ENCODE data around the gene ELP6.

ELP6 gene

DNA sequence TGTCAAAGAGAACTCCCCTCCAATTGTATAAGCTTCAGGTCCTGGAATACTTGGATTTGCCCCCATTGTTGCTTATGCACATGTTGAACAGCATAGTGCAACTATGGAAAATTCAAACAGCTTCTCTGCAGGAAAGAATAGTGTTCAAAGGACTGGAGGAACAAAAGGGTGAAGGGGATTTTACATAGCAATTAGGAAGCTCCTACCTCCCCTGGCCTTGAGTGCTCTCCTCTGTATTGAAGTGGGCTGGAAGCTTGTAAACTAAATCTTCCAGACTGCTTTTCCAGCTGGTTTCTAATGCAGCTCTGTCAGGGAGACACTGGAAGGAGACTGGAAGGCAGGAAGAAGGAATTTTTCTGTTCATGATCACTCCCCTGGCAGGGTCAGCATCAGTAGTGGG is 7.2 kb upstream of the ELP6 start:
- H3K27me3 ChIP-seq (ENCODE audit: low read depth, low read length): no peaks in the 10 kb centered on the region
- H4K20me1 ChIP-seq (ENCODE audit: insufficient read depth, low read length): no peaks in the 10 kb centered on the region
- H3K4me3 ChIP-seq (ENCODE audit: low read length): no peak overlapping the region
- H3K27ac ChIP-seq (ENCODE audit: low read length): no peak overlapping the region
- no peak overlapping the region for H2AFZ ChIP-seq (ENCODE audit: low read depth, low read length)
- H3K79me2 ChIP-seq (ENCODE audit: low read length): no peaks in the 10 kb centered on the region
- no peak overlapping the region for H3K4me2 ChIP-seq (ENCODE audit: low read length)
- H3K9me3 ChIP-seq (ENCODE audit: insufficient read depth, low read length): no peaks in the 10 kb centered on the region
- H3K4me1 ChIP-seq (ENCODE audit: low read length): peaks cover 5% of the 10 kb centered on the region
- no peak overlapping the region for H3K9ac ChIP-seq (ENCODE audit: low read length)
- TF ChIP-seq CTCF (IDR thresholded peaks at IDR 0.05; ENCODE audit: low read depth, low read length) (no peak), EZH2phosphoT487 (IDR thresholded peaks at IDR 0.05; ENCODE audit: low read depth) (no peak)
- no peaks in the 10 kb centered on the region for H3K36me3 ChIP-seq (replicated peaks; ENCODE audit: low read depth, low read length)

GRCh38 chr3:47517937-47518336 is 4.4 kb upstream of the ELP6 start:
- Histone ChIP-seq H3K9me3 (ENCODE audit: insufficient read depth, low read length) (no peaks in the 10 kb centered on the region), H3K4me2 (ENCODE audit: low read length) (no peak overlapping the region), H3K27me3 (ENCODE audit: low read depth, low read length) (no peaks in the 10 kb centered on the region), H3K4me1 (ENCODE audit: low read length) (peaks cover 7% of the 10 kb centered on the region), H2AFZ (ENCODE audit: low read depth, low read length) (no peak overlapping the region), H3K79me2 (ENCODE audit: low read length) (peaks cover 2% of the 10 kb centered on the region; the same call in 1 of the 2 replicates), H3K36me3 (replicated peaks; ENCODE audit: low read depth, low read length) (no peaks in the 10 kb centered on the region), H3K4me3 (ENCODE audit: low read length) (no peak overlapping the region), H4K20me1 (ENCODE audit: insufficient read depth, low read length) (no peaks in the 10 kb centered on the region), H3K9ac (ENCODE audit: low read length) (no peak overlapping the region), H3K27ac (ENCODE audit: low read length) (no peak overlapping the region)
- no peak for TF ChIP-seq CTCF (IDR thresholded peaks at IDR 0.05; ENCODE audit: low read depth, low read length)
- no peak for TF ChIP-seq EZH2phosphoT487 (IDR thresholded peaks at IDR 0.05; ENCODE audit: low read depth)

DNA sequence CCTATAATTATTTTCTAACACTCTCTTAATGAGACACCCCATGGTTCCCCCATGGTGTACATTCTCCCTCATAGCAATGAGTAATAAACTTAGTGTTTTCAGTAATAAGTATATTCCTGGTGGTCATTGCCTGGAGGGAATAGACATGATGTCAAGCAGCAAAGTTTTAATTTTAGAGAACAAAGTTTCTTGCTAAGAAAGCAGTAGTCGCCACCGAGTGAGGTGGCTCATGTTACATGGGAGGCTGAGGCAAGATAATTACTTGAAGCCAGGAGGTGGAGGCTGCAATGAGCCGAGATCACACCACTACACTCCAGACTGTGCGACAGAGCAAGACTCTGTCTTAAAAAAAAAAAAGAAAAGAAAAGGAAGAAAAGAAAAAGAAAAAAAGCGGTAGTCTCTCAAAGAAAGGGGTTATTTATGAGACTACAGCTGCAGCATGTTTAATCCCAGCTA is 2.4 kb upstream of the ELP6 start:
- Histone ChIP-seq H3K79me2 (ENCODE audit: low read length) (peaks cover 22% of the 10 kb centered on the region), H3K9ac (ENCODE audit: low read length) (no peak overlapping the region), H3K36me3 (replicated peaks; ENCODE audit: low read depth, low read length) (peaks cover 7% of the 10 kb centered on the region), H2AFZ (ENCODE audit: low read depth, low read length) (peak overlapping the region; percentile 56), H4K20me1 (ENCODE audit: insufficient read depth, low read length) (no peaks in the 10 kb centered on the region), H3K4me3 (ENCODE audit: low read length) (no peak overlapping the region), H3K27ac (ENCODE audit: low read length) (no peak overlapping the region), H3K4me1 (ENCODE audit: low read length) (peaks cover 13% of the 10 kb centered on the region), H3K27me3 (ENCODE audit: low read depth, low read length) (no peaks in the 10 kb centered on the region), H3K9me3 (ENCODE audit: insufficient read depth, low read length) (no peaks in the 10 kb centered on the region), H3K4me2 (ENCODE audit: low read length) (no peak overlapping the region)
- TF ChIP-seq EZH2phosphoT487 (IDR thresholded peaks at IDR 0.05; ENCODE audit: low read depth) (no peak), CTCF (IDR thresholded peaks at IDR 0.05; ENCODE audit: low read depth, low read length) (no peak)

DNA sequence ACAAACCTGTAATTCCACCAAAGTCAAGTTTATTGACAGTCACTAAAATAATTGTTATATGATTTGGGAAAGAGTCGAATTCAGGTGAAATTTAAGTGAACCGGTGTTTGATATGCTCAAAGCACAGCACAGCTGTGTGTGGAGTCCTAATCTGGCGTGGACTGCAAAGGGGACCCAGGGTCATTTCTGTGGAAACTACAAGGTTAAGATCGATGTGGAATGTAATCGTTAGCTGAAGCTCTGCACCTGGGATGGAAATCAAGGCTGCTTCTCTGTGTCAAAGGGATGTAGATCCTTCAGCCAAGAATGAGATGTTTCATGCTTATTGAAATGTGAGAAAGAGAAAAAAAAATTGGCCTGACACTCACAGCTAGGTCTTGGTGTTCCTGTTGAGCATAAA is 1.6 kb upstream of the ELP6 start:
- H3K27ac ChIP-seq (ENCODE audit: low read length): no peak overlapping the region
- peaks cover 15% of the 10 kb centered on the region for H3K36me3 ChIP-seq (replicated peaks; ENCODE audit: low read depth, low read length)
- H3K27me3 ChIP-seq (ENCODE audit: low read depth, low read length): no peaks in the 10 kb centered on the region
- H3K4me3 ChIP-seq (ENCODE audit: low read length): no peak overlapping the region
- no peaks in the 10 kb centered on the region for H3K9me3 ChIP-seq (ENCODE audit: insufficient read depth, low read length)
- no peak overlapping the region; the same call in 1 of the 2 replicates for H2AFZ ChIP-seq (ENCODE audit: low read depth, low read length)
- H4K20me1 ChIP-seq (ENCODE audit: insufficient read depth, low read length): no peaks in the 10 kb centered on the region
- peaks cover 13% of the 10 kb centered on the region for H3K4me1 ChIP-seq (ENCODE audit: low read length)
- peaks cover 27% of the 10 kb centered on the region for H3K79me2 ChIP-seq (ENCODE audit: low read length)
- TF ChIP-seq CTCF (IDR thresholded peaks at IDR 0.05; ENCODE audit: low read depth, low read length) (no peak), EZH2phosphoT487 (IDR thresholded peaks at IDR 0.05; ENCODE audit: low read depth) (no peak)
- H3K9ac ChIP-seq (ENCODE audit: low read length): no peak overlapping the region
- H3K4me2 ChIP-seq (ENCODE audit: low read length): no peak overlapping the region
